GM18861 (cell line): ENCODE results near the gene LONP2.
"Not testable (repeated sequence)": the region's sequence is repeated elsewhere in the genome, so short reads cannot be mapped to it uniquely, and the experiment has no call there.

ENCODE experiments used
- ATAC-seq: cut with Tn5 transposase; IDR thresholded peaks from one replicate; pipeline ENCODE4 v1.9.1; 2021; ENCODE audit not compliant: unreplicated experiment

The LONP2 gene

DNA sequence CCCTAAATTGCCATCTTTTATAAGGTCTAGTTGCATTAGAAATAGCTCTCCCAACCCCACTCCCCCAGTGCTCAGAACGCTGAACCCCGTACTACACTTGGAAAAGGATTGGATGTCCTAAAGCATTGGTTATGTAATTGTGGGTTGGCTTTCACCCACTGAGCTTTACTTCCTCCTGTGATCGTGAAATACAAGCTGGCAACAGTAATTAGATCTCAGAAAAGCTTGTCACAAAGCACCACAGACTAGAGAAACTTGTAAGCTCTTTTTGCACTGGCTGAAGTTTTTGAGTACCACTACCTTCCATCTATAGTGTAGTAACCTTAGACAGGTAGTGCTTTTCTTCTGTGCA, 86.7 kb downstream of the LONP2 start:
- no peak for ATAC-seq

DNA sequence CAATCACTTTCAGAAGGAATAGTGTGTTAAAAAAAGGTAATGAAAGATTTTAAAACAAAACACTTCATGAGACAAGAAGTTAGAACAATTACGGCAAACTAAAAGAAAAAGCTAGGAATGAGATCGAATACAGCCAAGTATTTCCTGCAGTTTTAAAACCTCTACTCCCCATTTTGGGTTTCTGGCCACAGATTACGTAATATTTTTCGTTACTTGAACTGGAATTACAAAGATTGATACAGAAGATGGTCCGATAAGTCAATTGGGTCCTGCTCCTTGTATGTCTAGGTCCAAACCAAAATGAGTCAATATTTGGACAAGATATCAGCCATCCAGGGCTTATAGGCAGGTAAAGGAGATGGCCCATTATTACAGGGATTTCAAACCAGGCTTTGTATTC, 88.9 kb downstream of the LONP2 start:
- no peak for ATAC-seq

DNA sequence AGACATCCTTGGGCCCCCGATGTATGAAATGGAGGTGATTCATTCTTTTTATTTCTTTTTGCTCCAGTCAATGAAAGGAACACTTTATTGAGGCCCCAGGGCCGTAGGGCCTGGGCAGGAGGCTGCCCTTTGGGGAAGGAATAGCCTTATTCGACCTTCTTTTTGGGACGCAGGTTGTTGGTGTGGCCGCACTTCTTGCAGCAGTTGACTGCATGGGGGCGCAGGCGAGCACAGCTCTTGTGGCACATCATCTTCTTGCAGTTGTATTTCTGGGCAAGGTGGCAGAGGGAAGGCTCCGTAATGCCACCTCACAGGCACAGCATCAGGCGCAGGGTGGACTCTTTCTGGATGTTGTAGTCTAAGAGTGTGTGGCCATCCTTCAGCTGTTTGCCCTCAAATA, 90.2 kb downstream of the LONP2 start:
- ATAC-seq = no peak

DNA sequence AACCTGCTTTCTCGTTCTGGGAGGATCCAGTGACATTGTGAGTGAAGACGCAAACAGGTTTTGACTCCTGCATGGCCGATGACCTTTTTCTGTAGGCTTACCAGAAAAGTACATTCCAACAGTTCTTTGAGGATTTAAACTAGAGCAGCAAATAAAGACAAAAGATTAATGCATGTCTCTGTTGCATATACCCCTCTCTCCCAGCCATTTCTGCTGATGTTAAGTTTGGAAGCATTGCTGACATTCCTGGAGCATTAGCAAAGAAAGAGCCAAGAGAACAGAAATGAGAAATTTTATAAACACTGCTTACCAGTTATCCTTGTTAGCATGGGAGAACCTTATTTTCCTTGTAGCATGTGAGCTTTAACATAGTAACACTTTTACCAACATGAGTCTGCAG, 91.9 kb downstream of the LONP2 start:
- no peak for ATAC-seq

DNA sequence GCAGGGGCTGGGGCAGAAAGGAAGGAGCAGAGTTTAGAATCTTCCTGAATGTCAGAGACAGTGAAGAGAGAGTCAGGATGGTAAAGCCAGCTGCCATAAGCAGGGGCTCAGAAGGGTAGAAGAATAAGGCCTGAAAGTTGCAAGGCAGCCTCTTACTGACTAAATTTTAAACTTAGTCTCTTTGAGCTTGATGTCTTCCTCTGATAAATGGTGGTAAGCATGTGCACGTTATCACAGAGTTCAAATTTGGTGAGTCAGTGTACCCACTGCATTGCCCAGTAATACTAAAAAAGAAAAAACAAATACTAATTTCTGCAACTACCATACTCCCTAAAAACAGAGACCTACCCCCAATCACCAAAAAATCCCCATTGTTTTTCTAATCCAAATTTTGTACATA, 96.0 kb downstream of the LONP2 start:
- ATAC-seq = no peak

DNA sequence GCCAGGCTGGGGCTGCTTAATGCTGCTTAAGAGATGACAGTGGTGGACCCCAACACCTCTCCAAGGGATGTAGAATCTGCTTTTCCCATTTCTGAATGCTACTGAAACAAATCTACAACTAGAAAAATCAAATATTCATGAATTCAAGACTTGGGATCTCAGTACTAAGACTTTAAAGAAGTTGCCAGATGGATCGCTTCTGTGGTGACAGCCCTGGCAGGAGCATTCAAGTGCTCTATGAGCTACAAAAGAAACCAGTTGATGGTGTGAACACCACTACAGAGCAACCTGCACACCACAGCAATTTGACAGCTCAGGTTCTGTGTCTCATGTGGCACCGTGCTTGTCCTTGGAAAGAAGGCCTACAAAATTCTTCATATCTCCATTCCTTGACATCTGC, 98.5 kb downstream of the LONP2 start:
- no peak for ATAC-seq

DNA sequence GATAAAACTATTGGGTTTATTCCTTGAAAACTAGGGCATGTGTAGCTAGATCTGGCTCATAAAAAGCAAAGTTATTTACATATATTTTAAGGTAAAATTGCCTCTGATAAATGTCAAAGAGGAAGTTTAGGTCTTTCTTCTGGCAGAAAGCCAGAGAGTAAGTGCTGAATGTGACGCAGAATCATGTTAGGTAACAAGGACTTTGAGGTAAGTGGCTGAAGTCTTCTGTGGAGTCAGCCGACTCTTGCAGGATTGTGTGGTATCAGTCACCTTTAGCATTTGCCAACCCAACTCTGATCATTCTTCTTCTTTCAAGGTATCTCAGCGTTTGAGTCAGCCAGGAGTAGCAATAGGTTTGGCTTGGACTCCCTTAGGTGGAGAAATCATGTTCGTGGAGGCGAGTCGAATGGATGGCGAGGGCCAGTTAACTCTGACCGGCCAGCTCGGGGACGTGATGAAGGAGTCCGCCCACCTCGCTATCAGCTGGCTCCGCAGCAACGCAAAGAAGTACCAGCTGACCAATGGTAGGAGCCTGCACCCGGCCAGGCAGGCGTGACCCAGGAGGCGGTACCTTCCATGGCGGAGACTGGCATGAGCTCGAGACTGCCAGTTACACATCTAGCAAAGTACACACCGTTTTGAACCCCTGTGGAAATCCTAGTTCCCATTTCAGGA, 103.2 kb downstream of the LONP2 start:
- ATAC-seq = no peak

DNA sequence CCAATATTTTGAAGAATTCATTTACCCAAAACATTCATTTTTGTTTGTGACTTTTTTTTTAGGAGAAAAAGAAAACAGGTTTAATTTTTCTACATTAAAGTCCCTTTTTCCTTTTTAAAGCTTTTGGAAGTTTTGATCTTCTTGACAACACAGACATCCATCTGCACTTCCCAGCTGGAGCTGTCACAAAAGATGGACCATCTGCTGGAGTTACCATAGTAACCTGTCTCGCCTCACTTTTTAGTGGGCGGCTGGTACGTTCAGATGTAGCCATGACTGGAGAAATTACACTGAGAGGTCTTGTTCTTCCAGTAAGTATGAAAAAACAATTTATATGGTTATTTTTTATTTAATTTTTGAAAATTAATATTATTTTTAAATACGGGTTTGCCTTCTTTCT, 103.9 kb downstream of the LONP2 start:
- no peak for ATAC-seq

DNA sequence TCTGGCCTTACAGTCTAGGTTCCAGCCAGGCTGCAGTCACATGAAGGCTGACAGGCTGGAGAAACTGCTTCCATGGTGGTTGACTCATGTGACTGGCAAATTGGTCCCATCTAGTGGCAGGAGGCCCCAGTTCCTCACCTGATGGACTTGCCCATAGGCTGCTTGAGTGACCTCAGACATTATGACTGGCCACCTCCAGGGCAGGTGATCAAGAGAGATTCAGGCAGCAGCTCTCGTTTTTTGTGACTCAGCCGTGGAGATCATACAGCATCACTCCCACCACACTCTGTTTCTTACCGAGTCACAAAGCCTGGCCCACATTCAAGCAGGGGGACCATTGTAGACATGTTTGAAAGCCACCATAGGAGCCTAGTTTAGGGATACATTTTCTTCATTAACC, 106.6 kb downstream of the LONP2 start:
- no peak for ATAC-seq

DNA sequence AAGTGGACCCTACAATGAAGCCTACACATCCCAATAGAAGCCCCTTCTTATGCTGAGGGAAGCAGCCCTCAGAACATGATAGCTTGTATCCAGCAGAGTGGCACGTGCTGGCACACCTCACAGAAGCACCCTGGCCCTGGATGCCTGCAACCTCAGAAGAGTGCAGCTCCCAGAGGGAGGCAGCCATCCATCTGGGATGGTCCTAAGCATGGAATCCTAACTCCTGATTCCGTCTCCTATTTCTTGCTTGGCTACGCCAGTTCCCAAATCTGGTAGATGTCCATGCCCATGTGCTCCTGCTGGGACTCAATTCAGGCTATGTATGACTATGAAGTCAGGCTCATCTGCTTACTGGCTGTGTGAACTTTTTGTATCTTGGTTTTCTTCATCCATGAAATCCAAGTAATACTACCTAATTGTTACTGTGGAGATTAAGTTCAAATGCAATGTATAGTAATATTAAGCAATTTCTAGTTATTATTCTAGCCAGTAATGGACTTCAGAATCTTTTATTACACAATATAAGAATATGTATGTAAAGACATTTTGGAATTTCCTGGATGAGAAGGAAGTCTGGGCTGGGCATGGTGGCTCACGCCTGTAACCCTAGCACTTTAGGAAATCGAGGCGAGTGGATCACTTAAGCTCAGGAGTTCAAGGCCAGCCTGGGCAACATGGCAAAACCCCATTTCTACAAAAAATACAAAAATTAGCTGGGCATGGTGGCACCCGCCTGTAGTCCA, 108.7 kb downstream of the LONP2 start:
- ATAC-seq = no peak

DNA sequence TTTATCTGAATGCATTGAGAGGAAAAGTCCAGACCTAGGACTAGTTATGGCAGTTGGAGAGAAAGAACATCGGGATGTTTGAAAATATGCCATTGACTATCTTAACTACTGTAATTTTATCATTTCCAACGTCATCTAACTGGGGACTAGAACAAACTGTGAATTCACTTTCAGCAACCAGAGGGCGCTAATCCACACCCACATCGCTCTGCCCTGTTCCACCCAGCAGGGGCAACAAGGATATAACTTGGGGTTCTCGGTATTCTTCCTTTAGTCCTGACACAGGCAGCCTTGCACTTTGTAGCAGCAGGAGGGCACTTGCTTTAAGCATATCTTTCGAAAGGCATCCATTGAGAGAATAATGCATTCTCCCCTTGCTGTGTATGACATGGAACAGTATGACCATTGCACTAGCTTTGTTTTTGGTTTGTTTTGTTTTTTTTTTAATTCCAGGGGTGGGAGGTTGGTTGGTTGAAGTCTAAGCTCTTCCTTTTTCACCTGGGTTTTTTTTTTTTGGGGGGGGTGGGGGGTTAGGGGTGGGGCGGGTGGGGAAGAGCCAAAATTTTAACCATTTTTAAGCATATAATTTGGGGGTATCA, 109.6 kb downstream of the LONP2 start:
- peak; percentile 79 for ATAC-seq

DNA sequence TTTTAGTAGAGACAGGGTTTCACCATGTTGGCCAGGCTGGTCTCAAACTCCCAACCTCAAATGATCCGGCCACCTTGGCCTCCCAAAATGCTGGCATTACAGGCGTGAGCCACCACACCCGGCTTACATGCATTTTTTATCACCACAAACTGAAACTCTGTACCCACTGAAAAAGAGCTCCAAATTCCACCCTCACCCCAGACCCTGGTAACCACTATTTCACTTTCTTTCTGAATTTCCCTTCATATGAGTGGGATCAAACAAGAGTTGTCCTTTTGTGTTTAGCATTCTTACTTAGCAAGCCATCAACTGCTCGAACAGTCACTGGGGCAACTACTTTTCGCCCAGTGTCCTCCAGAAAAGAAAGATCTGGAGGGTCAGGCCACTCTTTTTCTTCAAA, 110.3 kb downstream of the LONP2 start:
- ATAC-seq = not testable (repeated sequence)

DNA sequence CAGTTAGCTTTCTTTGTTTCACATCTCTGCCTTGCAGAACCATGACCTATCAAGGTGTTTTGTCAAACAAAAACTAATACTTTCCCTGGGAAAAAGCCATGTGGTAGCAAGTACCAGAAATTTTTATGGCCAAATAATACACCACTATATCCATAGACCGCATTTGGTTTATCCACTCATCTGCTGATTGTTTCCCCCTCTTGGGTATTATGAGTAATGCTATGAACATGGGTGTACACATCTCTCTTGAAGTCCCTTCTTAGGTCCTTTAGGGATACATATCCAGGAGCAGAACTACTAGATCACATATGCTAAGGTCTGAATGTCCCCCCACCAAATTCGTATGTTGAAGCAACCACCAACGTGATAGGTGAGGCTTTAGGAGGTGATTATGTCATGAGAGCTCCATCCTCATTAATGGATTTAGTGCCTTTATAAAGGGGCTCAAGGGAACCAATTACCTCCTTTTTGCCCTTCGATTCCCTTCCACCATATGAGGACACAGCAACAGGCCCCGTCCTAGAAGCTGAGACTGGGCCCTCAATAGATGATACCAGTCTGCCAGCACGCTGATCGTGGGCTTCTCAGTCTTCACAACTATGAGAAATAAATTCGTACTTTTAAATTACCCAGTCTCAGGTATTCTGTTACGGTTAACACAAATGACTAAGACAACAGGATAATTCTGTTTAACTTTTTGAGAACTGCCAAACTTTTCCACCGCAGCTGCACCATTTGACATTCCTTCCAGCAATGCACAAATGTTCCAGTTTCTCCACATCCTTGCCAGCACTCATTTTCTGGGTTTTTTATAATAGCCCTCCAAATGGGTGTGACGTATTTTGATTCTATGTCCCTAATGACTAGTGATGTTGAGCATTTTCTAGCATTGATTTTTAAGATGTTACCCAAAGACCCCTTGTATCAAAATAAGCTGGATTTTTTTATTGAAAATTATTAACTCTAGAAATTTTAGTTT, 111.1 kb downstream of the LONP2 start:
- ATAC-seq = no peak

DNA sequence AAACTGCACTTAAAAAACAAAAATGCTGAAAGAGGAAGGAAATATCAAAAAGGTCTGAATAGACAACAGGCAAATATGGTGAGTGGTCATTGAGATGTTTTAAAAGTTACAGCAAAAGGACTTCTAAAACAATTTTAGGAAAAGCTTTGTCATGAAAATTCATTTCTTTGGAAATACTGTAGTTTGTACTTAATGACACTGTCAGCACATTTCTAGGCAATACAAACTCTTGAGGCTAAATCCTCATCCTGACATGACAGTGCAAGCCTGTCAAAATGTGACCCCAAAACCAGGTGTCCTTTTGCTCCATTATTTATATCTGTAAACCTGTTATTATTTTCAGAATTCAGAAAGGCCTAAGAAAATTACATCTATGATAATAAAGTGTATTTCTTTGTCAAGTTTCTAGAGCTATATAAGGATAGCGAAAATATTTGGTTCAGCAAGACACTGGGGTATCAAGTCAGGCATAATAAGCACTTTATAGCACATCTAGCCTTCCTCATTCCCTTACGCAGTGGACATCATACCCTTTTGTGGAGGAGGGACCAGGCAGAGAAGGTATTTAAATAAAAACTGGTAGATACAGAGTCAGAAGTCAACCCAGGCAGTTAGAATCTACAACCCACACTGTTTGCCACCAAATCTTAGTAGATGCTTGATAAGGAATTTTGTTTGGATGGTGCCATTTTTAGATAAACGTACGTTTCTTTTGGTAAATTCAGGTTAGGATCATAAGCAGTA, 112.7 kb downstream of the LONP2 start:
- ATAC-seq = no peak

DNA sequence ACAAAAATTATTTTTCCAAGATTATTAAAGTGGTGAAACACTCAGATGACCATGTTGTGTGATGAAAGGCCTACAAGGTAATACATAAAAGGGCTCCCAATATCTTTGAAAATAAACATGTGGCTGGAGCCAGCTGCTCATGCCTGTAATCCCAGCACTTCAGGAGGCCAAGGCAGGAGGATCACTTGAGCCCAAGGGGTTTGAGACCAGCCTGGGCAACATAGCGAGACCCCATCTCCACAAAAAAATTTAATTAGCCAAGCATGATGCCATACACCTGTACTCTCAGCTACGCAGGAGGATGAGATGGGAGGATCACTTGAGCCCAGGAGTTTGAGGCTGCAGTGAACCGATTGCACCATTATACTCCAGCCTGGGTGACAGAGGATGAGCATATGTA, 114.3 kb downstream of the LONP2 start:
- no peak for ATAC-seq

DNA sequence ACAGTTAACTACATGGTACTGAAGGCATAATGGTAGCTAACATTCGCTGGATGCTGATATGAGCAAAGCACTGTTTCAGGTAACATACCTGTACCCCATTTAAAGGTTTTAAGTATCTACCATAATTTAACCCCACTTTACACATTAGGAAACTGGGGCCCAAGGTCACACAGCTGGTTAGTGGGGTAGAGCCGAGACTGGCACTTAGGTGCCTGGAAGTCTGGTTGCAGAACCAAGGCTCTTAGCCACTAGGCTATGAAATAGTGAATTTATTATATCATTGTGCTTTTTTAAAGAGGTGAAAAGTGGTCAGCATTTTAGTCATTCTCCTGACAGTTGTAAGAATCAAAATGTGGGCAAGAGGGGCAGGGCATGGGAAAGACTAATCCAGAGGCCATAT, 115.9 kb downstream of the LONP2 start:
- ATAC-seq = no peak

DNA sequence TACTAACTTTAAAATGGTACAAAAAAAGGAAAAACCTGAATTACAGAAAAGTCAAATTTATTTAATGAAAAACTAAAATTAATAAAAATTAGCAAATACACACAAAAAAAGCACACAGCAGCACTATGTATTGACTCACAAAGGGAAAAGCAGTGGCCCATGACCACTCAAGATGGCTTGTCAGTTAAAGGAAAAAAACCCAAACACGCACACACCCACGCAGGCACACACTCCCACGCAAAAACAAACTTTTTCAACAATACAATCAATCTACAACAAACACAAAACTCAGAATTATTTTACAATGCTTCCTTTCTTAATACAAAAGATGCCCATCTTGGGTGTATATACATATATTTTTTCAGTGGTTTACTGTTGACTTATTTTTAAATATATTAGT, 116.9 kb downstream of the LONP2 start:
- no peak for ATAC-seq

DNA sequence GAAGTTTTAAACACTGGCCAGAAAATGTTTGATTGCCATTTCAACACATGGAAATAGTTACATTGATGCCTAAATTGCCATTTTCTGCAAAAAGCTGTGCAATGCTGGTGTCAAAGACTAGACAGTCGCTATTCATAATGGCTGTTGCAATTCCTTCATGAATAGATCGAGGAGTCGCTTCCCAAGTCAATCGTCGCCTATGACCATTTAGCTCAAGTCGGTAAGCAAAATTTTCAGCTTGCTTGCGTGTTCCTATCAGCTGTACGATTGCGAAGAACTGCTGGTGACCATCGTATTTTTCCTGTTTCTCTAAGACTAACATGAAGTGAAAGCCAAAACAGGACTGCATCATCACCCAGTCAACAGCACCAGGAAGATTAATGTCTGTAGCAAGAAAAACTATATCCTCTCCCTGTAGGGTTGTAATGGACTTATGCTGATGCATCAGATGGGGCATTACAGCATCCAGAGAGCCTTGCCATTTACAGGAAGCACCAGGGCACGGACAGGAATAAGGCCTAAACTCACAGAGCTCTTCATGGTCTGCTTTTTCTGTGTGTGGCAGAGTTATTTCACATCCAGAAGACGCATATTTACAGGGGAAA, 117.5 kb downstream of the LONP2 start:
- ATAC-seq = no peak

DNA sequence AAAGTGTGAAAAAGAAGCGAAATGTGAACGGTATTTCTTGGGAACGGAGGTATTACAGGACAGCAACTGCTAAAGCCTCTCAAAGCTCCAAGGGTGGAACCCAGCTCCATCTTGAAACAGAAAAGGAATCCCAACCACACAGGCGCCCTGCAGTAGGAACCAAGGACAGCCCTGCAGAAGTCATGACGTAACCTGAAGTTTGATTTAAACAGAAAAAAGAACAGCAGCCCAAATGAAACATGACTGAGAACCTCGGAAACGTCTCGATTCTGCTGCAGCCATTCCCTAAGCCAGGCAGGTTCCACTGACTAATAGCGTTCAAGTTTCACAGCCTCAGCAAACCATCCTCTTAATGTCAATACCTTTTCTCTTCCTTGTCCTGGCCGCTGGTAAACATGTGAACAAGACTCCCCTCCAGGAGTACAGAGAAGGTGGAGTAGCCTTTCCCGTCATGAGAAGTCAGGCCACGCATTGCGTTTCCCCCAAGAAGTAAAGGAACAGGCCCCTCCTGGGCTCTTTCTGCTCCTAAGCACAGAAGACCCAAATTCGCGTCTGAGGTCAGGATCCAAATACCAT, 121.0 kb downstream of the LONP2 start:
- no peak for ATAC-seq

DNA sequence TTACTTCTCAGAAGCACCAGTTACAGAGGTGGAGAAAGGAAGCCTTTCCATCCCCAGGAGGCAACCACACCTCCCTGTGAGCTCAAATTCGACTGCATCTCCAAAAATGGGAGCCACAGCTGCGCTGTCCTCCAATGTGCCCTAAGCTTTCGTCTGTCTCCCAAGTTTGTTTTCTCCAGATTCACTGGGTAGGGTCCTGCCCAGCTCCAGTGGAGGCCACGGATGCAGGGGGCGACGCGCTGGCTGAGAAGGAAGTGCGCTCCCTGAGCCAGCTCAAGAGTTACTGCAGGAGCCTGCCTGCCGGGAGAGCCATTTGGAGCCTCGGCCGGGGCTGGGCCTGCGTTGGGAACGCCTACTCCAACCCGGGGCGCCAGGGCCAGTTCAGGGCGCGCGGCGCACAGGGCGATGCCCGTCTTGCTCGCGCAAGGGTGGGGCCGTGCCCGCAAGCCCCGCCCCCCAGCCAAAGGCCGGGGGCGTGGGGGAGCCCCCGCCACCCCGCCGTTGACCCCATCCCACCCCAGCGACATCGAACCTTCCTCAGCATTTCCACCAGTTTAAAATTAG, 121.6 kb downstream of the LONP2 start:
- ATAC-seq = peak; percentile 66
